Prostate gland (tissue), 2 donors: ENCODE data around the gene PAQR4.

Source experiments
- CTCF ChIP-seq, 4 experiments: fragments of 200-600 bp in 2 of 4; fragments of 450-650 bp in 2 of 4; sonication (generic) in 2 of 4; IDR thresholded peaks; 1 replicate in 3 of 4; 2 replicates in 1 of 4; pipeline ENCODE4 v1.5.1; 2016 to 2019; ENCODE audit warnings: antibody characterized with exemption in 4 of 4, mild to moderate bottlenecking in 2 of 4, moderate library complexity in 2 of 4
- POLR2A ChIP-seq: fragments of 450-650 bp; IDR thresholded peaks from one replicate; pipeline ENCODE4 v1.6.1; 2016; ENCODE audit warnings: antibody characterized with exemption, mild to moderate bottlenecking
- POLR2AphosphoS5 ChIP-seq: sonication (generic); formaldehyde crosslinking; IDR thresholded peaks from one replicate; pipeline ENCODE4 v1.6.1; 2017; ENCODE audit warnings: antibody characterized with exemption

- TF ChIP-seq POLR2A = no peak
- no peak for TF ChIP-seq CTCF (IDR thresholded peaks at IDR 0.05)
- TF ChIP-seq POLR2AphosphoS5 = no peak
Observed at GRCh38 chr16:2954656-2955381, 14.3 kb upstream of the PAQR4 start.
